Stimulated activated CD8-positive, alpha-beta memory T cell treated with anti-CD3 and anti-CD28 coated beads, Interleukin-2, amount 100 ng/mL, for 1 hour (primary cell): ENCODE data around the gene NPPC.
"Not testable (repeated sequence)": the region's sequence is repeated elsewhere in the genome, so short reads cannot be mapped to it uniquely, and the experiment has no call there.

Source experiments
- DNase-seq, 2 donors: peaks; one replicate each; pipeline ENCODE4 v3.0.0-alpha.2; 2020; ENCODE audit warnings: low read depth in 2 of 2

Gene NPPC

DNA sequence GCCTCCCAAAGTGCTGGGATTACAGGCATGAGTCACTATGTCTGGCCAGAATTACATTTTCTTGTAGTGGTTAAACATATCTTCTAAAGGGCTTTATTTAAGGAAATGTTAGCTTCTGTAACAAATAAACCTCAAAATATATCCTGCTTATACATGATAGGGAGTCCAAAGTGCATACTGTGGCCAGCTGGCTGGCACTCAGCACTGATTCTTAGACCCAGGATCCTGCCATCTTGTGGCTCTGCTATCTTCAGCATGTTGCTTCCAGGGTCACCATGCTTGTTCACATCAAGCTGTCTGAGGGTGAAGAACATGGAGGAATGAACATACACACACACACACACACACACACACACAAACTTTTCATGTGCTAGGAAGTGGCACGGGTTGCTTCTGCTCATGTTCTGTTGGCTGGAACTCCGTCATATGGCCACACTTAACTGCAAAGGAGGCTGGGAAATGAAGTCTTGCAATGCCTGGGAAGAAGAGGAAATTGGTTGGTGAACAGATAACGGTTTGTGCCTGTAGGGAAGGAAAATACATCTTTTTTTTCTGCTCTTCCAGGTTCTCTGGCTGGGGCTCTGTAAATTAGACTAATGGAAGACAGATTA is 40.0 kb downstream of the NPPC start:
- no peak for DNase-seq

DNA sequence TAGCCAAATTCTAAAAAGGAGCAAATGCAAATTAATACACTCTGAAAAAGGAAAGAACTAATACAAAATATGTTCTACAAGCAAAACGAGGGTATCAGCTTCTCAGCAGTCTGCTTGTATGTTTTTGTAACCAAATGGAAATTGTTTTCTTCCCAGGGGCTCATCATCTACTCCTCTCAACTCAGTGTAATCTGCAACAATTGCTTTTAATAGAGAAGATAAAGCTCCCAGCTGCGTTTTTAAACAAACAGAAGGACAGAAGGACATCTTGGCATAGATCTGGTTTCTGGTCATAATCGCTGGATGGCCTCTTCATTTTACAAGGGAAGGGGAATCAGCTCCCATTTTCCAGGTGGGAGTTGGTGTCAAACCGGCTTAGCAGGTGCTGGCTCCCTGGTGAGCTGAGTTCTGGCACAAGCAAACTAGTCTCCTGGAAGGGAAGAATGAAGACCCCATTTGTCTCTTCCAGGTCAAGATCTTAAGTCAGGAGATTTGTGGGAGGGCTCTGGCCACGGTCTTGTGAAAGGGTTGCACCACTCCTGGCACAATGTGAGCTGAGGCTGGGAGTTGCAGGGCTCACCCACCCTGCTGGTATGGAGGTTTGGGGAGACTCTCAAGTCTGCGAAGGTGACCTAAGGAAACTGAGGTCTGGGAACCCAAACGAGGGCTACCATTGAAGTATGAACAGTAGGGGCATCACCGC is 41.6 kb downstream of the NPPC start:
- DNase-seq: no peak

DNA sequence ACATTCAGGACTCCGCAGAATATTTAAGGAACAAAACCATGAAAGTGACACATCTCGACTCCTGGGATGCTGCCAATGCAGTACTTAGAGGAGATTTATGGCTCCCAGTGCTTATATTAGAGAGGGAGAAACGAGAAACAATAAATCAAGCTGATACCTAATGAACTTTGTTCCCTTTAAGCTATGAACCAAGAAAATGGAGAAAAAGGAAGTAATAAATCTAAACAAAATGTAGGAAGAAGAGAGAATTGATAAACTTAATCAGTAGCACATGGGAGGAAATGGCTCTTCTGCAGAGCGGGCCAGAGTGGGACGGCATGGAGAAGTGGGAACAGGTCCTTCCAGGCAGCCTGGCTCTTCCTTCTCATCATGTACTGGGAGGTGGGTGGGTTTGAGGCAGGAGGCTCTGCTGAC is 42.7 kb downstream of the NPPC start:
- no peak for DNase-seq

DNA sequence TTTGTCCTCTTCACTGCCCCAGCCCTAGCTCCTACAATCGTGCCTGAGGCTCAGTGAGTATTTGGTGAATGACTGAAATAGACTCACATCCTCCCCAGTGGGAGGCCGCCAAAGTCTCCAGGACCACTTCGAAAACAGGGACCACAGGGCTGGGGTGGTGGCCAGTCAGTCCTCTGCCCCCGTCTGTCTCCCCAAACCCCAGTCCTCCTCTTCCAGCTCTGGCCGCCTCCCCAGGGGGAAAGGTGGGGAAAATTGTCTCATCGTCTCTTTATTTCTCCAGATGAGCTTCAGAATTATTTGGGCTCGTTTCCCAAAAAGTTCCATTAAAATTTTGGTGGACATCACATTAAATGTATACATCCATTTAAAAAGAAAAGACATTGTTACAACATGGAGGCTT is 43.5 kb downstream of the NPPC start:
- DNase-seq: no peak

DNA sequence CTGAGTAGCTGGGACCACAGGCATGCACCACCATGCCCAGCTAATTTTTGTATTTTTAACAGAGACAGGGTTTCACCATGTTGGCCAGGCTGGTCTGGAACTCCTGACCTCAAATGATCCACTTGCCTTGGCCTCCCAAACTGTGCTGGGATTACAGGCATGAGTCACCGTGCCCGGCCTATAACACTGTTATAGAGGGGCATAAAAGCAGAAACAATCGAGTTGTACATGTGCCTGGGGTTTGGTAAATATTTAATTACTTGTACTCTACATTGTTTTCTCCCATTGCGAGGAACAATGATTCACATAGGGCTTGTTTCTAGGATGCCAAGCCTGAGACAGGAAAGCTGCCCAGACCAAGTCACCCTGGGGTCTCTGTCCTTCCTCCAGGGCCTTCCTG is 45.8 kb downstream of the NPPC start:
- DNase-seq: not testable (repeated sequence)

DNA sequence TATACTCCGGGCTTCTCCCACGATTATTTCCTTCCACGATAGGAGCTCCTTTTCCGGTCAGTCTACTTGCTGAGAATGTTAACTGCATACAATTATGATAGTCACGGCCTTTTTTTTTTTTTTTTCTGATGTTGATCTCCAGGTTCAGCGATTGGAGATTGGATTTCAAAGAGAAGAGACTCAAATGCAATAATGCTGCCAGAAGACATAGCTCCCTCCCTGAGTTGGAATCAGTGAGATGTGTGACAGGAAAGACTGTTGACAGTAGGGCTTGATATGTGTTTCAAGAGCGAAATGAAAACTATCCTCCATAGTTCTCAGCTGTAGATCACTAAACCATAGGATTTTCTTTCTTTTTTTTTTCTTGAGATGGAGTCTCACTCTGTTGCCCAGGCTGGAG is 47.0 kb downstream of the NPPC start:
- DNase-seq: no peak

DNA sequence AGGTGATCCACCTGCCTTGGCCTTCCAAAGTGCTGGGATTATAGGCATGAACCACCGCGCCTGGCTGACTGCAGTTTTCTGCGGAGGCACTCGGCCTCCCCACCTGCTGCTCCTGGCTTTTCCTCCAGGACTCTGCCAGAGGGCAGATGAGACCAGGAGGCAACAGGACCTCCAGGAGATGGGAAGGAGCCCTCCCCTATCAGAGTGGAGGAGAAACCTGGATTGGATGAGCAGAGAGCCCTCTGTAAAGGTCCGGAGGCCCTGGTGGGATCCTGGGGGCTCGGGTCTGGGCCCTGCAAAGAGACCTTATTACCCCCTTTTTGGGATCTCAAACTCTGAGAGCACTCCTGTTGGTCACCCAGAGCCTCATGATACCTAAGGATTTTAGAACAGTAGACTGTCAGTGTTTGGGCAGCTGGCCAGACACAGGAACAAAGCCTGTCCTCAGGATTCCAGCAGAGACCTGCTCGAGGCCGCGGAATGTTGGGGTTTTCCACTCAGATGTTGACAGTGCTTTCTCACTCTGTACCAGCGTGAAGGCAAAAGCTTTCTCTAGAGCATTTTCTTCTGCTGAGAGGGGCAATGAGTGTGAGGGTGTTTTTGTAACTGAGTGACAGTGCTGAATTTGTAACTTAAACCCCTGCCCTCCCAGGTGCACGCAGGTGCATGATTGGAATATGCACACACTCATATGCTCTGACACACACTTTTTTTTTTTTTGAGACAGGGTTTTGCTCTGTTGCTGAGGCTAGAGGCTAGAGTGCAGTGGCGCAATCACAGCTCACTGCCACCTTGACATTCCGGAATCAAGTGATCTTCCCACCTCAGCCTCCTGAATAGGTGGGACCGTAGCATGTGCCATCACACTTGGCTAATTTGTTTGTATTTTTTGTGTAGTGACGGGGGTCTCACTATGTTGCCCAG is 48.4 kb downstream of the NPPC start:
- DNase-seq: no peak

DNA sequence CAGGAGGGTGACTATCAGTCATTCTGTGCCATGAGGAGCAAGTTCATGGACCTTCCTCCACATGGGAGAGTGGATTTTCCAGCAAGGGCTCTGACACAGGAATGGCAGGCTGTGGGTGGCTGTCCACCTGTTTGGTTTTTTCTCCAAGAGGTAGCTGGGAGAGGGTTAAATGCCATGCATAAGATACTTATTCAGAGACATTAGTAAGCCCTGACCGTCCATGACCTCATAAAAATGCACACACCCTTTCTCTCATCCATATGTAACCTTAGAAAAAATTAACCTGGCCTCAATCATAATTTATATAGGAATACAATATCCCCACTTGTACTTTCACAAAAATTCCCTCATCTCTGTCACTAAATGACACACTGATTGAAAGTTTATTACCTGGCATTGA is 51.3 kb downstream of the NPPC start:
- no peak for DNase-seq
